OCI-LY7 (cell line): ENCODE data around the gene GLRB.

Experiments used
- EZH2phosphoT487 ChIP-seq: fragments of 200-600 bp; sonication (generic); IDR thresholded peaks from 2 replicates; pipeline ENCODE4 v1.6.1; 2018; ENCODE audit warnings: low read depth, borderline replicate concordance, mild to moderate bottlenecking, mixed run types, antibody characterized with exemption, low read length, moderate library complexity, mixed read lengths
- TF ChIP-seq, protein P1 (sequence below): fragments of 200-600 bp; sonication (generic); conservative IDR thresholded peaks from 2 replicates; pipeline ENCODE4 v1.5.1; 2014; ENCODE audit warnings: mild to moderate bottlenecking, antibody characterized with exemption, low read length, moderate library complexity, mixed read lengths

DNA sequence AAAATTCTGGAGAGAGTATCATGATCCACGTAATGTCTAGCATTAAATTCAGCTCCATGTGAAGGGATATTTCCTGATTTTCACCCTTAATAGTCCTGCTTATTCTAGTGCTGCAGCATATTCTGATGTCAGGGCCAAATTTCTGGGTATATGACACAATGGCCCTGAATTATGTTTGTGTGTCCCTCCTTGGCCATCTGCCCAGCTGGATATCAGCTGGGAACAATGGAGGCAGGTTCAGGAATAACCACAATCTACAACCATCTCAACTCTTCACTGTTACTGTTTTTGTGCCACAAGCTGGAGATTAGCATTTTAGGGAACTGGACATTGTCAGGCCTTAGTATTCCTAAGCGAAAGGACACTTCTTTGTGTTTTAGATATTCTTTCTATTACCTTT lies 3.5 kb downstream of the GLRB start:
- TF ChIP-seq EZH2phosphoT487 = no peak
- TF ChIP-seq, protein P1, sequence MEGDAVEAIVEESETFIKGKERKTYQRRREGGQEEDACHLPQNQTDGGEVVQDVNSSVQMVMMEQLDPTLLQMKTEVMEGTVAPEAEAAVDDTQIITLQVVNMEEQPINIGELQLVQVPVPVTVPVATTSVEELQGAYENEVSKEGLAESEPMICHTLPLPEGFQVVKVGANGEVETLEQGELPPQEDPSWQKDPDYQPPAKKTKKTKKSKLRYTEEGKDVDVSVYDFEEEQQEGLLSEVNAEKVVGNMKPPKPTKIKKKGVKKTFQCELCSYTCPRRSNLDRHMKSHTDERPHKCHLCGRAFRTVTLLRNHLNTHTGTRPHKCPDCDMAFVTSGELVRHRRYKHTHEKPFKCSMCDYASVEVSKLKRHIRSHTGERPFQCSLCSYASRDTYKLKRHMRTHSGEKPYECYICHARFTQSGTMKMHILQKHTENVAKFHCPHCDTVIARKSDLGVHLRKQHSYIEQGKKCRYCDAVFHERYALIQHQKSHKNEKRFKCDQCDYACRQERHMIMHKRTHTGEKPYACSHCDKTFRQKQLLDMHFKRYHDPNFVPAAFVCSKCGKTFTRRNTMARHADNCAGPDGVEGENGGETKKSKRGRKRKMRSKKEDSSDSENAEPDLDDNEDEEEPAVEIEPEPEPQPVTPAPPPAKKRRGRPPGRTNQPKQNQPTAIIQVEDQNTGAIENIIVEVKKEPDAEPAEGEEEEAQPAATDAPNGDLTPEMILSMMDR = no peak
